GM12891 (cell line): Measurements from ENCODE around the gene KCNQ5.
A peak's percentile ranks its signal among the peaks of the same experiment; 100 is the strongest.

ENCODE experiments used
- DNase-seq: peaks from one replicate; pipeline ENCODE4 v3.0.0; 2011; ENCODE audit warnings: low spot score; ENCODE audit not compliant: insufficient read length
- FAIRE-seq: peaks from 2 replicates; lab custom pipeline; 2011; peaks lifted over from hg19 to GRCh38; lab: Jason Lieb, UNC
- PAX5 ChIP-seq: IDR thresholded peaks from 2 replicates; pipeline ENCODE4 v1.6.1; 2011; ENCODE audit warnings: low read length, moderate library complexity, mild to moderate bottlenecking; ENCODE audit not compliant: insufficient read depth, severe bottlenecking
- POLR2A ChIP-seq: IDR thresholded peaks from 2 replicates; pipeline ENCODE4 v1.6.1; 2011; ENCODE audit warnings: low read depth, low read length, control low read depth
- POLR2AphosphoS5 ChIP-seq: IDR thresholded peaks from 2 replicates; pipeline ENCODE4 v1.6.1; 2011; ENCODE audit warnings: low read depth, low read length, control low read depth
- POU2F2 ChIP-seq: IDR thresholded peaks from 2 replicates; pipeline ENCODE4 v1.6.1; 2011; ENCODE audit warnings: low read depth, mild to moderate bottlenecking, control low read depth, low read length, moderate library complexity
- SPI1 ChIP-seq: IDR thresholded peaks from 2 replicates; pipeline ENCODE4 v1.6.1; 2011; ENCODE audit warnings: low read depth, low read length, control low read depth
- TAF1 ChIP-seq: IDR thresholded peaks from 2 replicates; pipeline ENCODE4 v1.6.1; 2011; ENCODE audit warnings: low read depth, low read length, control low read depth

KCNQ5 gene

DNA sequence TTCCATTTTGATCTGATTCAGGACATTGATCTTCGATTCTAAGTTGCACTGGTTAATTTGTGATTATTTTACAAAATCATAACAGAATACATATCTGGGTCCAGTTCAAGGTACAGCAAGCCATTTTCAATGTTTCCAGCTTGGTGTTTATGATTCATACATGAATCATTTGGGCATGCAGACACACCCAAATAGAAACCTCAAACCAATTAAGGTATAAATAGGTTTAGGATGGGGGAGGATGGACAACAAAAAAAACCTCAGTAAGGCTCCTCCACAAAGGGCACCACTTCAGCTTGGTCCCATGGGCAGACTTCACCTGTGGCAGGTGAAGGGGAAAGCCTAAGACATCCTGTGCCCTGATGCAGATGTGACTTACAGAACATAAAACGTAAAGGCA lies 410.7 kb downstream of the KCNQ5 start:
- TF ChIP-seq PAX5 (no peak), TAF1 (no peak), POU2F2 (no peak), SPI1 (no peak), POLR2AphosphoS5 (no peak), POLR2A (no peak)
- FAIRE-seq (no peak), DNase-seq (no peak)

DNA sequence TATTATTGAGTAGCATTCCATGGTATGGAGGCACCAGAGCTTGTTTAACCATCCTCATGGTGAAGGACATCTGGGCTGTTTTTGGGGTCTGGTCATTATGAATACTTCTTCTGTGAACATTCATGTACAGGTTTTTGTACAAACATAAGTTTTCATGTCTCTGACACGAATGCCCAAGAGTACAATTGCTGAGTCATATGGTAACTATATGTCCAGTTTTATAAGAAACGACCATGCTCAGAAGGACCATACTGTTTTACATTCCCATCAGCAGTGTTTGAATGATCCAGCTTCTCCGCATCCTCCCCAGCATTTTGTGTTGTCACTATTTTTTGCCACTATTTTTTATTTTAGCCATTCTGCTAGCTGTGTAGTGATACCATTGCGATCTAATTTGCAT lies 414.8 kb downstream of the KCNQ5 start:
- DNase-seq (no peak), FAIRE-seq (peak; percentile 43)
- TF ChIP-seq PAX5 (no peak), POLR2AphosphoS5 (no peak), SPI1 (no peak), POU2F2 (no peak), TAF1 (no peak), POLR2A (no peak)

GRCh38 chr6:73041051-73041450 lies 419.2 kb downstream of the KCNQ5 start:
- no peak for DNase-seq
- no peak for FAIRE-seq
- TF ChIP-seq POLR2AphosphoS5, result no peak
- no peak for TF ChIP-seq TAF1
- TF ChIP-seq POLR2A, result no peak
- no peak for TF ChIP-seq PAX5
- TF ChIP-seq SPI1, result no peak
- no peak for TF ChIP-seq POU2F2

DNA sequence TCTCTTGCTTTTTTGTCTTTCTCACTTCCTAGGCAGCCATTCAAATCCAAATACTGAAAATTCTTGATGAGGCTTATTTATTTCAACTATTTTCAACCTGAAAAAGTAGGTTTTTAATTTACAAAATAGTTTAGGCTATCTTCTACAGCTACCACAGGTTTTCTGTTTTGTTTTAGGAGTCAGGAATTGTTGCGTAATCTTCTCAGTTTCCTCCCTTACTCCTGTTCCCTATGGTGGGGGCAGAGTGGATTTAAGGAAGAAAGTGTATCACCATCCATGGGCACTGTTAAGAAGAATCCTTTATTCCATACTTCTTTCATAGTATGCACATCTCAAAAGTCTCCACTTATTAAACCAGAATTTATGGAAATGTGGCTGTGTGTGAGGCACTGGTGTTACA lies 421.0 kb downstream of the KCNQ5 start:
- FAIRE-seq, result no peak
- DNase-seq, result no peak
- TF ChIP-seq POLR2AphosphoS5 (no peak), POU2F2 (no peak), SPI1 (no peak), PAX5 (no peak), TAF1 (no peak), POLR2A (no peak)

GRCh38 chr6:73043446-73043845 lies 421.6 kb downstream of the KCNQ5 start:
- no peak for FAIRE-seq
- no peak for DNase-seq
- TF ChIP-seq TAF1 (no peak), SPI1 (no peak), POLR2A (no peak), POU2F2 (no peak), POLR2AphosphoS5 (no peak), PAX5 (no peak)

DNA sequence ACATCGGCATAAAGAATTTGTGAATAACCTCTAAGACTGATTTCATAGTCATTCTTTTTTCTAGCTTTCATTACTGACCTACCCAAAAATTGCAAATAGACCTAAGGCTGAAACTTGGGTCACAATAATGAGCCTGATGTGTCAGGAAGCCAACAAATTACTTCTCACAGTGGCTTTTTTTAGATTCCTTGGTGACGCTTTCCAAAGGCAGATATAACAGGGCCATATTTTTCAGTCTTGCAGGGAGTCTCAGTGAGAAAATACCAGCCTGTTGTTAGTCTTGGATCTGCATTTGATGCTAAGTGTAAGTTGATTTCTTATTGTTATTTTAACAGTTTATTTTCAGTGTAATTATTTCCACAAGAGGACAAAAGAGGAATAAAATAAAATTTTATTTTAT lies 423.7 kb downstream of the KCNQ5 start:
- FAIRE-seq, result no peak
- TF ChIP-seq PAX5 (no peak), POLR2A (no peak)

DNA sequence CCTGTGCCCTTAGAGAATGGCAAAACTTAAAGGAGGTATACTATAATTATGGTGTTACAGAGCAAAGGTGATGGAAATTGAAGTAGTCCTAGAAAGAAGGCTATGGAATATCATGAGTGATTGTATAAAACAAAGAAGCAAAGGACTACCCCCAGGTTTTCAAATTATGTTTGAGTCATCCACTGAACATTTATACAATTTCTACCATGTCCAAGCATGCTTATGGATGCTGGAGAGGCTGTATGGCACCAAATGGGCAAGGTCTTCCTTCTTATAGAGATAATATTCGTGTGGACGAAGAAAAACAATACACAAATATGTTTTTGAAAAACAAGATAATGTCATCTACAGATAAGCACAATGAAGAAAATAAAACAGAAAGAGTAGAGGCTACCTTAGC lies 425.9 kb downstream of the KCNQ5 start:
- no peak for TF ChIP-seq SPI1
- TF ChIP-seq POU2F2, result no peak
- no peak for TF ChIP-seq POLR2AphosphoS5
- TF ChIP-seq PAX5, result no peak
- DNase-seq (no peak), FAIRE-seq (no peak)

More for the DNA sequence above, 423.7 kb downstream of the KCNQ5 start:
- no peak for DNase-seq

DNA sequence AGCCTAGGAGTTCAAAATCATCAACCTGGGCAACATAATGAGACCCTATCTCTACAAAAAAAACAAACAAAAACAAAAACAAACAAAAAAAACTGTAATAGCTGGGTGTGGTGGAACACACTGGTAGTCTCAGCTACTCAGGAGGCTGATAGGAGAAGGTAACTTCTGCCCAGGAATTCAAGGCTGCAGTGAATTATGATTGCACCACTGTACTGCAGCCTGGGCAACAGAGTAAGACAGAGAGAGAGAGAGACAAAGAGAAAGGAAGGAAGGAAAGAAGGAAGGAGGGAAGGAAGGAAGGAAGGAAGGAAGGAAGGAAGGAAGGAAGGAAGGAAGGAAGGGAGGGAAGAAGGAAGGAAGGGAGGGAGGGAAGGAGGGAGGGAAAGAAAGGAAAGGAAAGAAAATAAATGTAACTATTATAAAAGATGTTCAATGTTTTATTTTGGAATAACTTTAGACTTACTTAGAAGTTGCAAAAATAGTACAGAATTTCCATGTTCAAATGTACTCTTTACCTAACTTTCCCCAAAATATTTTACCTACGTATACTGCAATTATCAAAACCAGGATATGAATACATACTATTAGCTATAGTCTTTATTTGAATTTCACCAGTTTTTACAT lies 428.2 kb downstream of the KCNQ5 start:
- TF ChIP-seq SPI1 (no peak), POU2F2 (no peak), TAF1 (no peak), PAX5 (no peak), POLR2AphosphoS5 (no peak)
- DNase-seq, result no peak
- no peak for FAIRE-seq

DNA sequence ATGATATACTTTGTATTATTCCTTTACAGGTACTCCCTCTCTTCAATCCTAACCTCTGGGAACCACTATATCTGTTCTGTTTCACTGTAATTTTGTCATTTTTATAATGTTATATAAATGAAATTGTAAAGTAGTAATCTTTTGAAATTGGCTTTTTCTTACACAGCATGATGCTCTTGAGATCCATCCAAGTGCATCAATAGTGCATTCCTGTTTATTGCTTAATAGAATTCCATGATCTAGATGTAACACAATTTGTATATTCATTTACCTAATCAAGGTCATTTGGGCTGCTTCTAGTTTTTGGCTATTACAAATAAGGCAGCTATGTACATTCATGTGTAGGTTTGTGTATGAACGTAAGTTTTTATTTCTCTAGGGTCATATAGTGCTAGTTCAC lies 428.8 kb downstream of the KCNQ5 start:
- no peak for DNase-seq
- TF ChIP-seq TAF1, result no peak
- no peak for TF ChIP-seq POLR2A
- TF ChIP-seq PAX5, result no peak
- no peak for TF ChIP-seq POLR2AphosphoS5
- TF ChIP-seq POU2F2, result no peak
- TF ChIP-seq SPI1, result no peak
- no peak for FAIRE-seq

- no peak for TF ChIP-seq SPI1
- TF ChIP-seq POLR2A, result no peak
- TF ChIP-seq POLR2AphosphoS5, result no peak
- no peak for TF ChIP-seq PAX5
- no peak for TF ChIP-seq TAF1
- DNase-seq (no peak), FAIRE-seq (no peak)
These were observed 429.3 kb downstream of the KCNQ5 start for GRCh38 chr6:73051147-73051546.
